GM12801 (cell line): ENCODE data around the gene MAPK1IP1L.

Experiments used
- CTCF ChIP-seq: IDR thresholded peaks from one replicate; pipeline ENCODE4 v1.5.1; 2011; ENCODE audit warnings: control low read depth; ENCODE audit not compliant: insufficient read length; ENCODE audit errors: extremely low read depth

MAPK1IP1L gene

GRCh38 chr14:55059333-55059732, 7.9 kb downstream of the MAPK1IP1L start:
- TF ChIP-seq CTCF: no peak

GRCh38 chr14:55062517-55063351, 11.3 kb downstream of the MAPK1IP1L start:
- no peak for TF ChIP-seq CTCF

GRCh38 chr14:55065411-55065810, 14.0 kb downstream of the MAPK1IP1L start:
- no peak for TF ChIP-seq CTCF

GRCh38 chr14:55066223-55066622, 14.8 kb downstream of the MAPK1IP1L start:
- TF ChIP-seq CTCF: no peak

GRCh38 chr14:55070981-55071411, 19.5 kb downstream of the MAPK1IP1L start:
- TF ChIP-seq CTCF: no peak

- TF ChIP-seq CTCF: no peak
Observed at GRCh38 chr14:55071870-55072640, 20.6 kb downstream of the MAPK1IP1L start.

- TF ChIP-seq CTCF: no peak
Observed at GRCh38 chr14:55073856-55074255, 22.4 kb downstream of the MAPK1IP1L start.
